ENCODE measurements around the gene LY6G6D.
"Not testable (repeated sequence)": the region's sequence is repeated elsewhere in the genome, so short reads cannot be mapped to it uniquely, and the experiment has no call there.

LY6G6D gene

GRCh38 chr6:31702819-31703716 is 12.1 kb upstream of the LY6G6D start, which contains the start of gene ABHD16A:
Gene ABHD16A, minus strand, starts transcription at chr6:31703324. Its CDS starts 43 bp downstream, at chr6:31703281.
- no peak for TF ChIP-seq CTCF (IDR thresholded peaks at IDR 0.05; ENCODE audit: insufficient read depth, low read depth, low read length, missing control alignments)
- DNase-seq (ENCODE audit: low read depth), result peak; percentile 99

GRCh38 chr6:31705931-31706330 is 9.2 kb upstream of the LY6G6D start:
- H3K4me3 ChIP-seq (ENCODE audit: low read depth, low read length), result no peak overlapping the region
- no peak for DNase-seq (ENCODE audit: low read depth)
- no peak for TF ChIP-seq CTCF (IDR thresholded peaks at IDR 0.05; ENCODE audit: insufficient read depth, low read depth, low read length, missing control alignments)

More at GRCh38 chr6:31702819-31703716, 12.1 kb upstream of the LY6G6D start, which contains the start of gene ABHD16A:
- H3K4me3 ChIP-seq (ENCODE audit: low read depth, low read length), result peak within 1 kb of the TSS; percentile 85

- no peak for TF ChIP-seq CTCF (IDR thresholded peaks at IDR 0.05; ENCODE audit: insufficient read depth, low read depth, low read length, missing control alignments)
- H3K4me3 ChIP-seq (ENCODE audit: low read depth, low read length), result no peak within 1 kb of the TSS
- DNase-seq (ENCODE audit: low read depth), result no peak
Measured at GRCh38 chr6:31706599-31706998, 8.5 kb upstream of the LY6G6D start, which contains the start of gene LY6G6F. Gene LY6G6F, plus strand, starts transcription at chr6:31706866. Its CDS starts 41 bp downstream, at chr6:31706907.

GRCh38 chr6:31707701-31708100 is 7.4 kb upstream of the LY6G6D start:
- no peak for TF ChIP-seq CTCF (IDR thresholded peaks at IDR 0.05; ENCODE audit: insufficient read depth, low read depth, low read length, missing control alignments)
- H3K4me3 ChIP-seq (ENCODE audit: low read depth, low read length), result no peak overlapping the region
- no peak for DNase-seq (ENCODE audit: low read depth)

- no peak for TF ChIP-seq CTCF (IDR thresholded peaks at IDR 0.05; ENCODE audit: insufficient read depth, low read depth, low read length, missing control alignments)
- DNase-seq (ENCODE audit: low read depth), result no peak
- H3K4me3 ChIP-seq (ENCODE audit: low read depth, low read length), result no peak overlapping the region
Measured at GRCh38 chr6:31708224-31708623, 6.9 kb upstream of the LY6G6D start.

GRCh38 chr6:31709157-31709556 is 6.0 kb upstream of the LY6G6D start:
- not testable (repeated sequence) for H3K4me3 ChIP-seq (ENCODE audit: low read depth, low read length); DNase-seq (ENCODE audit: low read depth)

- TF ChIP-seq CTCF (IDR thresholded peaks at IDR 0.05; ENCODE audit: insufficient read depth, low read depth, low read length, missing control alignments), result no peak
- DNase-seq (ENCODE audit: low read depth), result no peak
- no peak overlapping the region for H3K4me3 ChIP-seq (ENCODE audit: low read depth, low read length)
Measured at GRCh38 chr6:31710523-31711219, 4.5 kb upstream of the LY6G6D start.
